Neural cell (in vitro differentiated cells): ENCODE data around the gene GINS2. TPM values are rescaled to one million over a fixed set of nuclear protein-coding genes. Genes with fewer than 3 reads are reported as not detected.

ENCODE experiments used
- H2AFZ ChIP-seq: fragments of 200-600, 300-800 bp; sonication (generic), shearing (Covaris generic); 2 replicates; pipeline ENCODE4 v1.6.0; 2014; ENCODE audit warnings: low read depth, mild to moderate bottlenecking, antibody characterized with exemption, low read length, moderate library complexity
- H3F3A ChIP-seq: fragments of 200-600 bp; shearing (Covaris generic); 2 replicates; pipeline ENCODE4 v1.6.1; 2016; ENCODE audit warnings: mild to moderate bottlenecking, moderate library complexity, mixed read lengths, antibody characterized with exemption, low read length; ENCODE audit not compliant: insufficient read depth, poor library complexity, severe bottlenecking
- H3K27ac ChIP-seq: fragments of 200-600, 300-800 bp; sonication (generic), shearing (Covaris generic); 2 replicates; pipeline ENCODE4 v1.5.1; 2014; ENCODE audit warnings: mild to moderate bottlenecking, low read length, moderate library complexity
- H3K27me3 ChIP-seq: fragments of 300-800, 200-600 bp; sonication (generic), shearing (Covaris generic); 2 replicates; pipeline ENCODE4 v1.6.0; 2014; ENCODE audit warnings: mild to moderate bottlenecking, low read depth, low read length, moderate library complexity; ENCODE audit not compliant: insufficient read depth
- H3K36me3 ChIP-seq: fragments of 300-800, 200-600 bp; sonication (generic), shearing (Covaris generic); 2 replicates; pipeline ENCODE4 v1.5.1; 2014; ENCODE audit warnings: mild to moderate bottlenecking, antibody characterized with exemption, low read length, moderate library complexity; ENCODE audit not compliant: insufficient read depth
- H3K4me2 ChIP-seq: fragments of 300-800, 200-600 bp; sonication (generic), shearing (Covaris generic); 2 replicates; pipeline ENCODE4 v1.6.0; 2014; ENCODE audit warnings: mild to moderate bottlenecking, low read length
- H3K4me3 ChIP-seq: fragments of 300-800, 200-600 bp; sonication (generic), shearing (Covaris generic); 2 replicates; pipeline ENCODE4 v1.5.1; 2014; ENCODE audit warnings: mild to moderate bottlenecking, low read length, moderate library complexity
- H3K79me2 ChIP-seq: fragments of 200-600 bp; shearing (Covaris generic); replicated peaks from 2 replicates; pipeline ENCODE4 v1.6.0; 2014; ENCODE audit warnings: mild to moderate bottlenecking, low read length, moderate library complexity; ENCODE audit not compliant: insufficient read depth
- H3K9ac ChIP-seq: fragments of 300-800, 200-600 bp; sonication (generic), shearing (Covaris generic); 2 replicates; pipeline ENCODE4 v1.6.1; 2016; ENCODE audit warnings: mild to moderate bottlenecking, low read length, mixed read lengths
- H3K9me2 ChIP-seq: fragments of 200-600 bp; shearing (Covaris generic); 2 replicates; pipeline ENCODE4 v1.6.1; 2016; ENCODE audit warnings: mild to moderate bottlenecking, low read length, mixed read lengths; ENCODE audit not compliant: insufficient read depth
- H3K9me3 ChIP-seq: fragments of 200-600, 300-800 bp; sonication (generic), shearing (Covaris generic); 2 replicates; pipeline ENCODE4 v1.6.1; 2016; ENCODE audit warnings: mild to moderate bottlenecking, mixed run types, low read length, moderate library complexity, mixed read lengths
- H4K20me1 ChIP-seq: fragments of 200-600 bp; shearing (Covaris generic); 2 replicates; pipeline ENCODE4 v1.6.1; 2016; ENCODE audit warnings: mild to moderate bottlenecking, mixed run types; ENCODE audit not compliant: insufficient read depth
- CTCF ChIP-seq: fragments of 450-650 bp; IDR thresholded peaks from 2 replicates; pipeline ENCODE4 v1.5.1; 2014; ENCODE audit warnings: antibody characterized with exemption, mild to moderate bottlenecking, moderate library complexity; ENCODE audit not compliant: poor library complexity, severe bottlenecking
- EP300 ChIP-seq: fragments of 450-650 bp; conservative IDR thresholded peaks from 2 replicates; pipeline ENCODE4 v1.6.1; 2014; ENCODE audit warnings: antibody characterized with exemption, mild to moderate bottlenecking, moderate library complexity; ENCODE audit not compliant: poor library complexity, severe bottlenecking
- EZH2 ChIP-seq: fragments of 200-600, 300-800 bp; shearing (Covaris generic), sonication (generic); IDR thresholded peaks from 2 replicates; pipeline ENCODE4 v1.6.1; 2014; ENCODE audit warnings: antibody characterized with exemption, low read length, borderline replicate concordance, mild to moderate bottlenecking; ENCODE audit not compliant: insufficient read depth, poor library complexity, severe bottlenecking
- MXI1 ChIP-seq: fragments of 450-650 bp; conservative IDR thresholded peaks from 2 replicates; pipeline ENCODE4 v1.6.1; 2014; ENCODE audit warnings: antibody characterized with exemption, mild to moderate bottlenecking; ENCODE audit not compliant: poor library complexity, severe bottlenecking
- POLR2AphosphoS5 ChIP-seq: IDR thresholded peaks from 2 replicates; pipeline ENCODE4 v1.6.1; 2012
- RAD21 ChIP-seq: fragments of 450-650 bp; conservative IDR thresholded peaks from 2 replicates; pipeline ENCODE4 v1.6.1; 2014; ENCODE audit warnings: antibody characterized with exemption, mild to moderate bottlenecking, moderate library complexity
- REST ChIP-seq: IDR thresholded peaks from 2 replicates; pipeline ENCODE4 v1.6.1; 2012; ENCODE audit warnings: borderline replicate concordance
- SMC3 ChIP-seq: fragments of 450-650 bp; conservative IDR thresholded peaks from 2 replicates; pipeline ENCODE4 v1.6.1; 2014; ENCODE audit warnings: antibody characterized with exemption, mild to moderate bottlenecking, moderate library complexity; ENCODE audit not compliant: poor library complexity
- TAF1 ChIP-seq: IDR thresholded peaks from 2 replicates; pipeline ENCODE4 v1.6.1; 2012; ENCODE audit warnings: low read depth
- polyA plus RNA-seq: library from polyadenylated mRNA; depleted of rRNA; stranded (reverse); fragments of >200 nt; gene quantifications from 2 replicates; pipeline ENCODE4 v1.2.3, GENCODE V29; 2014

The GINS2 gene
- polyA plus RNA-seq, 1 donor from 2014 or later, result 9.2 TPM

GRCh38 chr16:85679870-85680269 is 8.9 kb downstream of the GINS2 start:
- H3K9ac ChIP-seq, result no peak overlapping the region
- no peaks in the 10 kb centered on the region for H3K9me3 ChIP-seq
- no peak overlapping the region for H3K4me3 ChIP-seq
- H3K9me2 ChIP-seq, result no peaks in the 10 kb centered on the region
- H3K4me2 ChIP-seq, result no peak overlapping the region
- no peaks in the 10 kb centered on the region for H3K27me3 ChIP-seq
- no peak overlapping the region for H3K27ac ChIP-seq
- peaks cover 5% of the 10 kb centered on the region for H3K36me3 ChIP-seq
- no peak for TF ChIP-seq POLR2AphosphoS5
- TF ChIP-seq TAF1, result no peak
- TF ChIP-seq MXI1, result no peak
- TF ChIP-seq CTCF, result no peak
- no peak for TF ChIP-seq SMC3
- no peak for TF ChIP-seq EZH2
- TF ChIP-seq EP300, result no peak
- no peak for TF ChIP-seq RAD21
- TF ChIP-seq REST, result no peak
- H4K20me1 ChIP-seq, result no peaks in the 10 kb centered on the region
- H3K79me2 ChIP-seq, result no peaks in the 10 kb centered on the region
- H2AFZ ChIP-seq, result no peak overlapping the region
- H3F3A ChIP-seq, result no peaks in the 10 kb centered on the region

DNA sequence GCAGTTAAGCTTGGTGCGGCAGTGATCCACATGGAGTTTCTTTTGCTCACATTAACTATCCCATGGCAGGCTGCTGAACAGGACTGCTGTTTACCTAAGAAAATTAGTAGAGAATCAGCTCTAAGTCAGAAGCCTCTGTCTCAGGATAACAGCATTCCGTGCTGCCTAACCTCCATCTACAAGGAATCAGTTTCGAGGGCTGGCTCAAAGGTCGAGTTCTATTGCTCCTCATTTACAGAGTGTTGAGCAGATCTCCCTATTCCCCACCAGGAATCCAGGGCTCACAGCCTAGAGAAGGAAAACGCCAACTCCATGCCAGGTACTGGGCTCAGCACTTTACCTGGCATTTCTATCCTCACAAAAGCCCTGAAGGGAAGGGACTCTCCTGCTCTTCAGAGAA is 9.9 kb downstream of the GINS2 start:
- H3K4me3 ChIP-seq, result no peak overlapping the region
- no peak overlapping the region for H3K9ac ChIP-seq
- no peak overlapping the region for H3K4me2 ChIP-seq
- H3K27ac ChIP-seq, result no peak overlapping the region
- H4K20me1 ChIP-seq, result no peaks in the 10 kb centered on the region
- no peaks in the 10 kb centered on the region for H3F3A ChIP-seq
- no peak overlapping the region for H2AFZ ChIP-seq
- TF ChIP-seq EZH2 (no peak), TAF1 (no peak), CTCF (no peak), POLR2AphosphoS5 (no peak), MXI1 (no peak), EP300 (no peak), SMC3 (no peak), RAD21 (no peak), REST (no peak)
- no peaks in the 10 kb centered on the region for H3K27me3 ChIP-seq
- H3K9me2 ChIP-seq, result no peaks in the 10 kb centered on the region
- H3K9me3 ChIP-seq, result no peaks in the 10 kb centered on the region
- H3K36me3 ChIP-seq, result peaks cover 5% of the 10 kb centered on the region
- H3K79me2 ChIP-seq, result no peaks in the 10 kb centered on the region
